GM12892 (cell line): ENCODE data around the gene RASGRP2.
A peak's percentile ranks its signal among the peaks of the same experiment; 100 is the strongest.
"Not testable (repeated sequence)": the region's sequence is repeated elsewhere in the genome, so short reads cannot be mapped to it uniquely, and the experiment has no call there.

ENCODE experiments used
- DNase-seq: peaks from one replicate; pipeline ENCODE4 v3.0.0; 2011; ENCODE audit not compliant: insufficient read length
- FAIRE-seq: peaks from 2 replicates; lab custom pipeline; 2011; peaks lifted over from hg19 to GRCh38; lab: Jason Lieb, UNC
- POLR2A ChIP-seq: IDR thresholded peaks from 2 replicates; pipeline ENCODE4 v1.6.1; 2011; ENCODE audit warnings: low read depth, low read length, control low read depth
- POLR2AphosphoS5 ChIP-seq: IDR thresholded peaks from 2 replicates; pipeline ENCODE4 v1.6.1; 2011; ENCODE audit warnings: low read depth, low read length, control low read depth
- TAF1 ChIP-seq: IDR thresholded peaks from 2 replicates; pipeline ENCODE4 v1.6.1; 2011; ENCODE audit warnings: low read depth, mild to moderate bottlenecking, control low read depth, low read length, borderline replicate concordance

RASGRP2 gene

GRCh38 chr11:64715110-64715509 lies 28.8 kb downstream of the RASGRP2 start:
- DNase-seq (no peak), FAIRE-seq (no peak)
- no peak for TF ChIP-seq POLR2A

GRCh38 chr11:64714666-64715065 lies 29.3 kb downstream of the RASGRP2 start:
- TF ChIP-seq POLR2A (no peak), POLR2AphosphoS5 (no peak), TAF1 (no peak)
- no peak for FAIRE-seq

GRCh38 chr11:64713781-64714363 lies 30.1 kb downstream of the RASGRP2 start:
- FAIRE-seq = no peak
- DNase-seq = no peak
- TF ChIP-seq POLR2AphosphoS5 = no peak
- no peak for TF ChIP-seq TAF1
- no peak for TF ChIP-seq POLR2A

More at GRCh38 chr11:64714666-64715065, 29.3 kb downstream of the RASGRP2 start:
- DNase-seq = no peak

- no peak for TF ChIP-seq TAF1
- TF ChIP-seq POLR2AphosphoS5 = no peak
- TF ChIP-seq POLR2A = no peak
- DNase-seq (no peak), FAIRE-seq (no peak)
These were observed 30.8 kb downstream of the RASGRP2 start for GRCh38 chr11:64713016-64713707.

GRCh38 chr11:64712430-64713015 lies 31.4 kb downstream of the RASGRP2 start:
- TF ChIP-seq POLR2AphosphoS5 = no peak
- no peak for TF ChIP-seq TAF1
- no peak for TF ChIP-seq POLR2A
- FAIRE-seq (no peak), DNase-seq (no peak)

GRCh38 chr11:64711956-64712362 lies 32.0 kb downstream of the RASGRP2 start:
- no peak for TF ChIP-seq POLR2A
- no peak for TF ChIP-seq TAF1
- no peak for TF ChIP-seq POLR2AphosphoS5
- DNase-seq (no peak), FAIRE-seq (no peak)

GRCh38 chr11:64711138-64711955 lies 32.6 kb downstream of the RASGRP2 start:
- TF ChIP-seq POLR2AphosphoS5 (no peak), TAF1 (no peak), POLR2A (no peak)
- no peak for DNase-seq
- FAIRE-seq = no peak

- FAIRE-seq (peak; percentile 17), DNase-seq (no peak)
- no peak for TF ChIP-seq POLR2A
- no peak for TF ChIP-seq TAF1
- no peak for TF ChIP-seq POLR2AphosphoS5
These were observed 33.4 kb downstream of the RASGRP2 start for GRCh38 chr11:64710418-64711137.

GRCh38 chr11:64705501-64705900 lies 38.4 kb downstream of the RASGRP2 start:
- TF ChIP-seq POLR2A (no peak), POLR2AphosphoS5 (no peak), TAF1 (no peak)
- FAIRE-seq (no peak), DNase-seq (no peak)

GRCh38 chr11:64703048-64703447 lies 40.9 kb downstream of the RASGRP2 start:
- no peak for TF ChIP-seq POLR2A
- no peak for TF ChIP-seq TAF1
- no peak for TF ChIP-seq POLR2AphosphoS5
- no peak for DNase-seq
- FAIRE-seq = no peak

GRCh38 chr11:64701956-64702355 lies 42.0 kb downstream of the RASGRP2 start:
- not testable (repeated sequence) for DNase-seq, FAIRE-seq
